Osteocyte (in vitro differentiated cells): Measurements from ENCODE around the gene ING1. TPM values are rescaled to one million over a fixed set of nuclear protein-coding genes. Genes with fewer than 3 reads are reported as not detected.
"Not testable (repeated sequence)": the region's sequence is repeated elsewhere in the genome, so short reads cannot be mapped to it uniquely, and the experiment has no call there.

ENCODE experiments used
- DNase-seq: peaks from one replicate; pipeline ENCODE4 v3.0.0; 2021; ENCODE audit warnings: mixed read lengths; ENCODE audit not compliant: unreplicated experiment; ENCODE audit errors: extremely low spot score
- H3K27ac Mint-ChIP-seq: one replicate; pipeline ENCODE4 v1.8.0; 2021; ENCODE audit warnings: mild to moderate bottlenecking, mixed read lengths; ENCODE audit not compliant: unreplicated experiment
- H3K27me3 Mint-ChIP-seq: one replicate; pipeline ENCODE4 v1.8.0; 2021; ENCODE audit warnings: mixed read lengths; ENCODE audit not compliant: unreplicated experiment
- H3K36me3 Mint-ChIP-seq: one replicate; pipeline ENCODE4 v1.8.0; 2021; ENCODE audit warnings: mixed read lengths; ENCODE audit not compliant: unreplicated experiment
- H3K4me1 Mint-ChIP-seq: one replicate; pipeline ENCODE4 v1.8.0; 2021; ENCODE audit warnings: mixed read lengths; ENCODE audit not compliant: unreplicated experiment
- H3K4me3 Mint-ChIP-seq: one replicate; pipeline ENCODE4 v1.8.0; 2021; ENCODE audit warnings: mild to moderate bottlenecking, moderate library complexity, mixed read lengths; ENCODE audit not compliant: unreplicated experiment
- H3K9me3 Mint-ChIP-seq: one replicate; pipeline ENCODE4 v1.8.0; 2021; ENCODE audit warnings: mixed read lengths; ENCODE audit not compliant: unreplicated experiment
- total RNA-seq: library from RNA; stranded (reverse); gene quantifications from 2 replicates; pipeline ENCODE4 v1.2.1, GENCODE V29; 2021
- TF ChIP-seq, protein P1 (sequence below): fragments of 200-600 bp; sonication (generic); IDR thresholded peaks from 2 replicates; pipeline ENCODE4 v1.5.0; 2021; ENCODE audit warnings: antibody characterized with exemption, mild to moderate bottlenecking, moderate library complexity

The ING1 gene
- total RNA-seq, 1 donor from 2014 or later = 23.2 TPM

DNA sequence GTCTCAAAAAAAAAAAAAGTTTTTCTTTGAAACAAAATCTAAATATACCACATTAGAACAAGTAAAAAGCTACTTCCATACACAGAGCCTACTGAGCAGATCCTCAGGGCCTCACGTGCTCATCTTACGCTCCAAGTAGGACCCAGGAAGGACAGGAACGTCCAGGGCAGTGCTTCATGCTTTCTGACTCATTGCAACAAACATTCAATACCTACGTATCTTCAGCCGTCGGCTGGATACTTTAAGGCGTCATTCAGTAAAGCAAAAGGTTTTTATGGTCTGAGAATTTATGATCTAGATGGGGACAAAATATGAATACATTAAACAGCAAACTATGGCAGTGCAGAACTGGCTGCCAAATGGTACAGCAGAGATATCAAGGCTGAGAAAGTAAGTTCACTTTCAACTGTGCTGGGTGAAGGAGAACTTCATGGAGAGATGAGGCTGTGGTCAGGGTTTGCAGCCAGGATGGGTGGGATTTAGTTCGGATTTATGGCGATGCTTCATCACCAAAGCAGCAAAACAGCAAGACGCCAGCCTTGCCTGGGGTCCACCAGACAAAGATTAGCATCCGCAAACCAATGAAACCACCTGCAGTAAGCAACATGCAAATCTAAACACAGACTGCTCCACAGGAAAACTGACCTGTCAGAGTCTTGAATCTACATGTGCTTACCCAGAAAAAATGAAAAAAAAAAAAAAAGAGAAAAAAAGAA, 28.0 kb upstream of the ING1 start:
- no peaks in the 10 kb centered on the region for H3K4me1 Mint-ChIP-seq
- no peak overlapping the region for H3K27ac Mint-ChIP-seq
- H3K27me3 Mint-ChIP-seq = no peaks in the 10 kb centered on the region
- peaks cover 26% of the 10 kb centered on the region for H3K36me3 Mint-ChIP-seq
- no peak overlapping the region for H3K4me3 Mint-ChIP-seq
- TF ChIP-seq, protein P1, sequence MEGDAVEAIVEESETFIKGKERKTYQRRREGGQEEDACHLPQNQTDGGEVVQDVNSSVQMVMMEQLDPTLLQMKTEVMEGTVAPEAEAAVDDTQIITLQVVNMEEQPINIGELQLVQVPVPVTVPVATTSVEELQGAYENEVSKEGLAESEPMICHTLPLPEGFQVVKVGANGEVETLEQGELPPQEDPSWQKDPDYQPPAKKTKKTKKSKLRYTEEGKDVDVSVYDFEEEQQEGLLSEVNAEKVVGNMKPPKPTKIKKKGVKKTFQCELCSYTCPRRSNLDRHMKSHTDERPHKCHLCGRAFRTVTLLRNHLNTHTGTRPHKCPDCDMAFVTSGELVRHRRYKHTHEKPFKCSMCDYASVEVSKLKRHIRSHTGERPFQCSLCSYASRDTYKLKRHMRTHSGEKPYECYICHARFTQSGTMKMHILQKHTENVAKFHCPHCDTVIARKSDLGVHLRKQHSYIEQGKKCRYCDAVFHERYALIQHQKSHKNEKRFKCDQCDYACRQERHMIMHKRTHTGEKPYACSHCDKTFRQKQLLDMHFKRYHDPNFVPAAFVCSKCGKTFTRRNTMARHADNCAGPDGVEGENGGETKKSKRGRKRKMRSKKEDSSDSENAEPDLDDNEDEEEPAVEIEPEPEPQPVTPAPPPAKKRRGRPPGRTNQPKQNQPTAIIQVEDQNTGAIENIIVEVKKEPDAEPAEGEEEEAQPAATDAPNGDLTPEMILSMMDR = no peak
- no peak for DNase-seq
- no peaks in the 10 kb centered on the region for H3K9me3 Mint-ChIP-seq

DNA sequence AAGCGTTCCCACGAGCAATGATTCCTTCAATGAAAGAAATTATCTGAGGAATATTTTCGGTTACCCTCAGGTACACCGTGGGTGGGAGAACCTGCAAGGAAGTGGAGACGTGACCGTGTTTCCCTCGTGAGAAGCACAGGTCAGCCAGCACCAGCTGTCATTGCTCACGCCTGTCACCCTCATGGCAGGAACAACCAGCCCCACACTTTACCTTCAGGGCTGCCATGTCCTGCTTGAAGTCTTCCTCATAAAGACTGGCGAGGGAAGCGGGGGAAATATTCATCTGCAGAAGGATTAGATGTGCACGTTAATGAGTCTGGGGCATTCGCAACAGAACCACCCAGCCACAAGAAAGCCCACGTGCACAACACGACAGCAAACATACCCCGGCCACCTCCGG, 25.8 kb upstream of the ING1 start:
- Mint-ChIP-seq H3K27ac (no peak overlapping the region), H3K9me3 (no peaks in the 10 kb centered on the region), H3K27me3 (no peaks in the 10 kb centered on the region), H3K36me3 (peaks cover 16% of the 10 kb centered on the region), H3K4me1 (no peaks in the 10 kb centered on the region), H3K4me3 (no peak overlapping the region)
- TF ChIP-seq, protein P1 = no peak
- DNase-seq = peak; percentile 70

- no peak overlapping the region for H3K4me3 Mint-ChIP-seq
- H3K36me3 Mint-ChIP-seq = peaks cover 12% of the 10 kb centered on the region
- H3K27ac Mint-ChIP-seq = no peak overlapping the region
- H3K27me3 Mint-ChIP-seq = no peaks in the 10 kb centered on the region
- no peaks in the 10 kb centered on the region for H3K4me1 Mint-ChIP-seq
- no peaks in the 10 kb centered on the region for H3K9me3 Mint-ChIP-seq
- TF ChIP-seq, protein P1 = no peak
- DNase-seq = peak; percentile 51
These were observed 24.5 kb upstream of the ING1 start for GRCh38 chr13:110689041-110689440.

- Mint-ChIP-seq H3K27me3 (no peaks in the 10 kb centered on the region), H3K9me3 (no peaks in the 10 kb centered on the region), H3K27ac (no peak overlapping the region), H3K4me3 (no peak overlapping the region), H3K4me1 (no peaks in the 10 kb centered on the region), H3K36me3 (peaks cover 12% of the 10 kb centered on the region)
- DNase-seq = peak; percentile 54
- TF ChIP-seq, protein P1 = no peak
These were observed 23.8 kb upstream of the ING1 start for GRCh38 chr13:110689711-110690110.

GRCh38 chr13:110690516-110690915, 23.0 kb upstream of the ING1 start:
- no peak overlapping the region for H3K27ac Mint-ChIP-seq
- TF ChIP-seq, protein P1 = no peak
- H3K27me3 Mint-ChIP-seq = no peaks in the 10 kb centered on the region
- peaks cover 9% of the 10 kb centered on the region for H3K36me3 Mint-ChIP-seq
- peak; percentile 59 for DNase-seq
- H3K9me3 Mint-ChIP-seq = no peaks in the 10 kb centered on the region
- H3K4me3 Mint-ChIP-seq = no peak overlapping the region
- no peaks in the 10 kb centered on the region for H3K4me1 Mint-ChIP-seq

GRCh38 chr13:110695774-110696173, 17.7 kb upstream of the ING1 start:
- H3K36me3 Mint-ChIP-seq = peaks cover 28% of the 10 kb centered on the region

More at GRCh38 chr13:110695774-110696173, 17.7 kb upstream of the ING1 start:
- not testable (repeated sequence) for H3K9me3 Mint-ChIP-seq, H3K4me3 Mint-ChIP-seq, H3K27ac Mint-ChIP-seq, H3K4me1 Mint-ChIP-seq, H3K27me3 Mint-ChIP-seq
- peak; percentile 32 for DNase-seq
